GM19455 (cell line): Measurements from ENCODE around the gene FAM184A.

Source experiments
- ATAC-seq: cut with Tn5 transposase; IDR thresholded peaks from one replicate; pipeline ENCODE4 v1.9.1; 2021; ENCODE audit not compliant: unreplicated experiment

Gene FAM184A

DNA sequence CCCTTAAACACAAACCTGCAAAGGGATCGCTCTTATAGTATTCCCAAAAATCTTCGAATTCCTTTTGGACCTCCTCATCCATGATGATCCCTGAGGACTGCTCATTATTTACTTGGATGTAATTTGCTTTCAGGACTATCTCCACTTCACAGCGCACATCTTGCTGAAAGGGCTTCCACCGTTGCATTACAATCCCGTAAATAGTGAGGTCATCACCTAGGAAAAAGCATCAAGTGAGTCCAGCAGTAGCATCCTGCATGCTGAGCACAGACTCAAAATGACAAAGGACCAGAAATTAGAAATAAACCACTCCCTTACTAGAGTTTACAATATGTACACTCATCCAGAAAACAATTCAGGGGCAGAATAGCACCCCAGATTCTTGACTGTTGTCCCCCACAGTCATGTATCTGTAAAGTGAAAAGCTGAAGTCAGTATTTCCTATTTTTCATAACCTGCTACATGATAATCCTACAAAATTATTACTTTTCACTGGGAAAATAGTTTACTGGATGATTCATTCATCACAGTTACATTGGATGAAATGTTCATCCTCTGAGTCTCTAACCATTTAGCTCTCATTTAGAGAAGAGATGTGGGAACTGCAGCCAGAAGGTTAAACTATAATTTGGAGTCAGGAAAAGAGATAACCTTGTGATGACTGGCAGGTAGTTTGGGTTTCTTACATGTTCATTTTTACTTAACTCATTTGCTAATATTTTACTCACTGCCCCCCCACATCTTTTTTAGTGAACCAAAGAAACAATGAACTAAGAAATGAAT lies 160.7 kb downstream of the FAM184A start:
- ATAC-seq: no peak

GRCh38 chr6:118914598-118914997 lies 163.9 kb downstream of the FAM184A start:
- no peak for ATAC-seq

- no peak for ATAC-seq
Measured at GRCh38 chr6:118913161-118913560, 165.3 kb downstream of the FAM184A start.

GRCh38 chr6:118912646-118913045 lies 165.8 kb downstream of the FAM184A start:
- ATAC-seq: no peak
